ENCODE results near the gene GTPBP3. TPM values are rescaled to one million over a fixed set of nuclear protein-coding genes. Genes with fewer than 3 reads are reported as not detected.
A peak's percentile ranks its signal among the peaks of the same experiment; 100 is the strongest.

The GTPBP3 gene
- total RNA-seq, 4 donors from 2014 or later, result 18.7 to 29.0 (median 25.2) TPM

- Histone ChIP-seq H3K27ac (peak overlapping the region; percentile 29), H3K4me1 (peaks cover 48% of the 10 kb centered on the region)
- no peak for TF ChIP-seq POLR2AphosphoS5 (IDR thresholded peaks at IDR 0.05)
- no peak for TF ChIP-seq CTCF (IDR thresholded peaks at IDR 0.05)
- TF ChIP-seq POLR2A (IDR thresholded peaks at IDR 0.05), result no peak
- no peak for TF ChIP-seq EP300 (IDR thresholded peaks at IDR 0.05)
Measured at GRCh38 chr19:17325881-17326594, 11.3 kb upstream of the GTPBP3 start.

GRCh38 chr19:17326595-17326966 is 10.8 kb upstream of the GTPBP3 start:
- Histone ChIP-seq H3K4me1 (peaks cover 48% of the 10 kb centered on the region), H3K36me3 (peaks cover 10% of the 10 kb centered on the region), H3K27me3 (peaks cover 13% of the 10 kb centered on the region), H3K27ac (peak overlapping the region; percentile 29), H3K9me3 (no peaks in the 10 kb centered on the region), H3K4me3 (no peak overlapping the region)
- no peak for DNase-seq (ENCODE audit: low spot score in 2 of 2)
- 82% methylated on average over 9 of the region's 11 CpGs for WGBS
- TF ChIP-seq CTCF (IDR thresholded peaks at IDR 0.05) (no peak), EP300 (IDR thresholded peaks at IDR 0.05) (no peak), POLR2AphosphoS5 (IDR thresholded peaks at IDR 0.05) (peak in 1 of 3 donors; percentile 23), POLR2A (IDR thresholded peaks at IDR 0.05) (no peak)

More at GRCh38 chr19:17325881-17326594, 11.3 kb upstream of the GTPBP3 start:
- no peaks in the 10 kb centered on the region for H3K9me3 ChIP-seq
- no peak overlapping the region for H3K4me3 ChIP-seq
- peaks cover 15% of the 10 kb centered on the region for H3K36me3 ChIP-seq
- peak in 1 of 2 donors; percentile 64 for DNase-seq (ENCODE audit: low spot score in 2 of 2)
- 67% methylated on average over 17 of the region's 17 CpGs for WGBS
- peaks cover 13% of the 10 kb centered on the region for H3K27me3 ChIP-seq

GRCh38 chr19:17327068-17327653 is 10.2 kb upstream of the GTPBP3 start:
- peaks cover 13% of the 10 kb centered on the region for H3K27me3 ChIP-seq
- H3K9me3 ChIP-seq, result no peaks in the 10 kb centered on the region
- WGBS, result 72% methylated on average over 13 of the region's 27 CpGs
- H3K4me1 ChIP-seq, result peaks cover 48% of the 10 kb centered on the region
- peaks cover 4% of the 10 kb centered on the region for H3K36me3 ChIP-seq
- TF ChIP-seq CTCF (IDR thresholded peaks at IDR 0.05), result no peak
- TF ChIP-seq POLR2AphosphoS5 (IDR thresholded peaks at IDR 0.05), result no peak
- no peak for TF ChIP-seq EP300 (IDR thresholded peaks at IDR 0.05)
- no peak for TF ChIP-seq POLR2A (IDR thresholded peaks at IDR 0.05)
- peak overlapping the region; percentile 55 for H3K4me3 ChIP-seq
- DNase-seq (ENCODE audit: low spot score in 2 of 2), result no peak
- H3K27ac ChIP-seq, result no peak overlapping the region

GRCh38 chr19:17327654-17328516 is 9.5 kb upstream of the GTPBP3 start:
- TF ChIP-seq POLR2AphosphoS5 (IDR thresholded peaks at IDR 0.05), result peak in 1 of 3 donors; percentile 9
- TF ChIP-seq POLR2A (IDR thresholded peaks at IDR 0.05), result no peak
- TF ChIP-seq EP300 (IDR thresholded peaks at IDR 0.05), result no peak
- peak in 1 of 2 donors; percentile 37 for TF ChIP-seq CTCF (IDR thresholded peaks at IDR 0.05)
- Histone ChIP-seq H3K9me3 (no peaks in the 10 kb centered on the region), H3K4me3 (peak overlapping the region; percentile 55), H3K27me3 (peaks cover 13% of the 10 kb centered on the region), H3K4me1 (peaks cover 48% of the 10 kb centered on the region), H3K36me3 (peaks cover 4% of the 10 kb centered on the region), H3K27ac (peak overlapping the region; percentile 35)
- DNase-seq (ENCODE audit: low spot score in 2 of 2), result peak in 1 of 2 donors; percentile 80
- WGBS, result 38% methylated on average over 11 of the region's 64 CpGs
